GM12878 (cell line): ENCODE measurements around the gene LMF2. TPM values are rescaled to one million over a fixed set of nuclear protein-coding genes. Genes with fewer than 3 reads are reported as not detected.

Source experiments
- BACH1 ChIP-seq: fragments of 450-650 bp; IDR thresholded peaks from 2 replicates; pipeline ENCODE4 v1.6.1; 2017; ENCODE audit warnings: mild to moderate bottlenecking, borderline replicate concordance
- BCLAF1 ChIP-seq: fragments of 450-650 bp; IDR thresholded peaks from 2 replicates; pipeline ENCODE4 v1.6.1; 2017; ENCODE audit warnings: antibody characterized with exemption, mild to moderate bottlenecking, moderate library complexity
- CBX3 ChIP-seq: fragments of 200-600 bp; sonication (generic); IDR thresholded peaks from 2 replicates; pipeline ENCODE4 v1.6.1; 2016; ENCODE audit warnings: low read depth, borderline replicate concordance
- CHD4 ChIP-seq: fragments of 200-600 bp; sonication (generic); IDR thresholded peaks from 2 replicates; pipeline ENCODE4 v1.6.1; 2016; ENCODE audit warnings: mild to moderate bottlenecking
- LARP7 ChIP-seq: fragments of 450-650 bp; IDR thresholded peaks from 2 replicates; pipeline ENCODE4 v1.6.1; 2017; ENCODE audit warnings: mild to moderate bottlenecking
- MEF2B ChIP-seq: fragments of 450-650 bp; IDR thresholded peaks from 2 replicates; pipeline ENCODE4 v1.6.1; 2018; ENCODE audit warnings: mild to moderate bottlenecking, moderate library complexity; ENCODE audit not compliant: partially characterized antibody, poor library complexity, severe bottlenecking
- MTA3 ChIP-seq: IDR thresholded peaks from 2 replicates; pipeline ENCODE4 v1.6.1; 2012; ENCODE audit warnings: low read length, inconsistent platforms, borderline replicate concordance
- NFIC ChIP-seq: IDR thresholded peaks from 2 replicates; pipeline ENCODE4 v1.6.1; 2012; ENCODE audit warnings: low read depth, mild to moderate bottlenecking, inconsistent platforms, low read length, moderate library complexity
- NR2C1 ChIP-seq: fragments of 450-650 bp; IDR thresholded peaks from 2 replicates; pipeline ENCODE4 v1.6.1; 2017; ENCODE audit warnings: antibody characterized with exemption, mild to moderate bottlenecking, moderate library complexity
- POLR2AphosphoS2 ChIP-seq: IDR thresholded peaks from 2 replicates; pipeline ENCODE4 v1.6.1; 2011; ENCODE audit warnings: low read depth, mild to moderate bottlenecking, low read length, improper control_type of control experiment, moderate library complexity
- SKIL ChIP-seq: fragments of 450-650 bp; IDR thresholded peaks from 2 replicates; pipeline ENCODE4 v1.6.1; 2017; ENCODE audit warnings: mild to moderate bottlenecking, low read depth, inconsistent platforms; ENCODE audit not compliant: poor library complexity, severe bottlenecking
- SMARCA5 ChIP-seq: fragments of 450-650 bp; IDR thresholded peaks from 2 replicates; pipeline ENCODE4 v1.6.1; 2017; ENCODE audit warnings: mild to moderate bottlenecking
- SP1 ChIP-seq: IDR thresholded peaks from one replicate; pipeline ENCODE4 v1.6.1; 2011; ENCODE audit warnings: low read depth, low read length
- SRF ChIP-seq, 2 experiments: IDR thresholded peaks; 2 replicates each; pipeline ENCODE4 v1.6.1; 2011; ENCODE audit warnings: low read depth in 2 of 2, low read length in 2 of 2, mild to moderate bottlenecking in 1 of 2, moderate library complexity in 1 of 2
- TARDBP ChIP-seq: IDR thresholded peaks from 2 replicates; pipeline ENCODE4 v1.6.1; 2016; ENCODE audit warnings: borderline replicate concordance
- TCF12 ChIP-seq: IDR thresholded peaks from 2 replicates; pipeline ENCODE4 v1.6.1; 2011; ENCODE audit warnings: low read depth, mild to moderate bottlenecking, low read length
- TCF7 ChIP-seq: IDR thresholded peaks from 2 replicates; pipeline ENCODE4 v1.6.1; 2014; ENCODE audit warnings: antibody characterized with exemption, borderline replicate concordance
- WRNIP1 ChIP-seq: IDR thresholded peaks from 2 replicates; pipeline ENCODE4 v1.6.1; 2011; ENCODE audit warnings: low read depth, low read length, improper control_type of control experiment, borderline replicate concordance
- ZNF24 ChIP-seq: fragments of 450-650 bp; IDR thresholded peaks from 2 replicates; pipeline ENCODE4 v1.6.1; 2017; ENCODE audit warnings: antibody characterized with exemption, mild to moderate bottlenecking
- ZNF274 ChIP-seq: IDR thresholded peaks from one replicate; pipeline ENCODE4 v1.8.0; 2011; ENCODE audit not compliant: insufficient read length, insufficient read depth
- polyA plus RNA-seq, 11 experiments: library from polyadenylated mRNA; depleted of rRNA in 4 of 11; unstranded in 6 of 11; stranded (reverse) in 5 of 11; fragments of >200 nt; fragmentation: Nextera tagmentation in 4 of 11; fragmentation: Illumina TruSeq in 1 of 11; extraction: Ambion mirVana in 4 of 11; extraction: Trizol in 1 of 11; gene quantifications; 1 replicate in 1 of 11; 2 replicates in 10 of 11; pipeline versions ENCODE4 v1.2.1 to v1.2.3, GENCODE V29; 2011 to 2016; ENCODE audit warnings: inconsistent platforms in 2 of 11, missing spikeins in 2 of 11, low read depth in 1 of 11
- total RNA-seq, 4 experiments: library from RNA; depleted of rRNA in 3 of 4; stranded (reverse); fragments of >200 nt in 3 of 4; fragmentation: Illumina TruSeq in 1 of 4; extraction: Trizol in 1 of 4; gene quantifications; 2 replicates each; pipeline versions ENCODE4 v1.2.1 to v1.2.3, GENCODE V29; 2013 to 2021
- TF ChIP-seq, protein P1 (sequence below): fragments of 450-650 bp; formaldehyde crosslinking; IDR thresholded peaks from 2 replicates; pipeline ENCODE4 v1.5.0; 2022; ENCODE audit warnings: mild to moderate bottlenecking, missing genetic modification characterization

The LMF2 gene
- total and polyA plus RNA-seq, 10 of the 15 experiments (the other 5 are each of a cell fraction or from before 2014, with no cell fraction given): 0.08 to 57.5 (median 21.2) TPM

DNA sequence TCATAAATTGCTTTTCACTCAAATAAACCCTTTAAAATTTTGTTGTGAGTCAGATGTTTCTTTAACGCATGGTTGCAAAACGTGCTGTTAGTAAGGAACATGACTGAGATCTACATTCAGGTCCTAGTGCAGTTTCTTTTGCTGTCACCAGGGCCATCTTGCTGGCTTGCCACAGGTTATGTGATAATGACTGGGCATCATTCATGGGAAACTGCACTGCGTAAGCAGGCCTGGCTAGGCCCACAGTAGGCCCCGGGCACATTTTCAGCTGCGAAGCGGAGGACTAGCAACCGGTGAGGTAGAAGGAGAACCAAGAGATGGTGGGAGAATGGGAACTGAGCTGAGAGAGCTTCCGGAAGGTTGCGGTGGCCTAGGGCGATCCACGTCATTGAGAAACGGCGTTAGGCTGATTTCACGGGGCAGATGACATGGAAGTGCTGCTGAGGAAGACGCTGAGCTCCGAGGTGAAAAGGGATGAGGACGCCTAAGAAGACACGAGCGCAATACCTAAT, 35.0 kb upstream of the LMF2 start (continued):
- TF ChIP-seq WRNIP1 (no peak), SP1 (peak; percentile 7), BCLAF1 (no peak), NFIC (peak; percentile 71), TARDBP (no peak), SMARCA5 (0 out of 2 replicates have a peak, but pooled peaks have one; percentile 22), BACH1 (peak; percentile 77), CHD4 (no peak), MTA3 (peak; percentile 75; the same call in 1 of the 2 replicates), SRF (IDR thresholded peaks at IDR 0.05; ENCODE audit: low read depth in 2 of 2, low read length in 2 of 2) (no peak), TCF7 (no peak), POLR2AphosphoS2 (no peak; the same call in 1 of the 2 replicates), TCF12 (peak; percentile 66), LARP7 (peak; percentile 80; the same call in 1 of the 2 replicates), ZNF24 (peak; percentile 37; the same call in 1 of the 2 replicates), NR2C1 (no peak), CBX3 (no peak), ZNF274 (no peak), MEF2B (peak; percentile 71), SKIL (peak; percentile 54)
- TF ChIP-seq, protein P1, sequence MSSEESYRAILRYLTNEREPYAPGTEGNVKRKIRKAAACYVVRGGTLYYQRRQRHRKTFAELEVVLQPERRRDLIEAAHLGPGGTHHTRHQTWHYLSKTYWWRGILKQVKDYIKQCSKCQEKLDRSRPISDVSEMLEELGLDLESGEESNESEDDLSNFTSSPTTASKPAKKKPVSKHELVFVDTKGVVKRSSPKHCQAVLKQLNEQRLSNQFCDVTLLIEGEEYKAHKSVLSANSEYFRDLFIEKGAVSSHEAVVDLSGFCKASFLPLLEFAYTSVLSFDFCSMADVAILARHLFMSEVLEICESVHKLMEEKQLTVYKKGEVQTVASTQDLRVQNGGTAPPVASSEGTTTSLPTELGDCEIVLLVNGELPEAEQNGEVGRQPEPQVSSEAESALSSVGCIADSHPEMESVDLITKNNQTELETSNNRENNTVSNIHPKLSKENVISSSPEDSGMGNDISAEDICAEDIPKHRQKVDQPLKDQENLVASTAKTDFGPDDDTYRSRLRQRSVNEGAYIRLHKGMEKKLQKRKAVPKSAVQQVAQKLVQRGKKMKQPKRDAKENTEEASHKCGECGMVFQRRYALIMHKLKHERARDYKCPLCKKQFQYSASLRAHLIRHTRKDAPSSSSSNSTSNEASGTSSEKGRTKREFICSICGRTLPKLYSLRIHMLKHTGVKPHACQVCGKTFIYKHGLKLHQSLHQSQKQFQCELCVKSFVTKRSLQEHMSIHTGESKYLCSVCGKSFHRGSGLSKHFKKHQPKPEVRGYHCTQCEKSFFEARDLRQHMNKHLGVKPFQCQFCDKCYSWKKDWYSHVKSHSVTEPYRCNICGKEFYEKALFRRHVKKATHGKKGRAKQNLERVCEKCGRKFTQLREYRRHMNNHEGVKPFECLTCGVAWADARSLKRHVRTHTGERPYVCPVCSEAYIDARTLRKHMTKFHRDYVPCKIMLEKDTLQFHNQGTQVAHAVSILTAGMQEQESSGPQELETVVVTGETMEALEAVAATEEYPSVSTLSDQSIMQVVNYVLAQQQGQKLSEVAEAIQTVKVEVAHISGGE (CRISPR knock-in tag): no peak
